Activated CD4-positive, alpha-beta memory T cell treated with anti-CD3 and anti-CD28 coated beads for 36 hours (primary cell): Measurements from ENCODE around the gene SETD7. TPM values are rescaled to one million over a fixed set of nuclear protein-coding genes. Genes with fewer than 3 reads are reported as not detected.
"Not testable (repeated sequence)": the region's sequence is repeated elsewhere in the genome, so short reads cannot be mapped to it uniquely, and the experiment has no call there.

Source experiments
- CTCF ChIA-PET: fragments of 350-600 bp; sonication (Branson Sonifier 250); formaldehyde crosslinking; loops from one replicate; lab custom pipeline; 2021; ENCODE audit warnings: antibody characterized with exemption, inconsistent platforms; lab: Charles Lee
- POLR2A ChIA-PET: fragments of 350-600 bp; sonication (Branson Sonifier 250); formaldehyde crosslinking; loops from one replicate; lab custom pipeline; 2021; ENCODE audit warnings: antibody characterized with exemption; lab: Charles Lee
- DNase-seq: peaks from one replicate; pipeline ENCODE4 v3.0.0-alpha.2; 2020
- H3K27ac Mint-ChIP-seq: one replicate; pipeline ENCODE4 v1.8.0; 2021; ENCODE audit warnings: mixed read lengths
- H3K27me3 Mint-ChIP-seq: one replicate; pipeline ENCODE4 v1.8.0; 2021; ENCODE audit warnings: mixed read lengths
- H3K36me3 Mint-ChIP-seq: one replicate; pipeline ENCODE4 v1.8.0; 2021; ENCODE audit warnings: mixed read lengths
- H3K4me1 Mint-ChIP-seq: one replicate; pipeline ENCODE4 v1.8.0; 2021; ENCODE audit warnings: low read depth, mixed read lengths
- H3K4me3 Mint-ChIP-seq: one replicate; pipeline ENCODE4 v1.8.0; 2021; ENCODE audit warnings: mild to moderate bottlenecking, mixed read lengths
- H3K9me3 Mint-ChIP-seq: one replicate; pipeline ENCODE4 v1.8.0; 2021; ENCODE audit warnings: mixed read lengths
- intact Hi-C: fragments of 100-400 bp; cut with micrococcal nuclease; formaldehyde crosslinking; loops from one replicate; pipeline ENCODE4 v1.15.1; 2023
- total RNA-seq, 2 experiments: library from RNA; stranded (reverse); gene quantifications; one replicate each; pipeline ENCODE4 v1.2.3, GENCODE V29; 2021

The SETD7 gene
- total RNA-seq, 2 experiments from 2014 or later: 15.0 to 16.6 TPM

DNA sequence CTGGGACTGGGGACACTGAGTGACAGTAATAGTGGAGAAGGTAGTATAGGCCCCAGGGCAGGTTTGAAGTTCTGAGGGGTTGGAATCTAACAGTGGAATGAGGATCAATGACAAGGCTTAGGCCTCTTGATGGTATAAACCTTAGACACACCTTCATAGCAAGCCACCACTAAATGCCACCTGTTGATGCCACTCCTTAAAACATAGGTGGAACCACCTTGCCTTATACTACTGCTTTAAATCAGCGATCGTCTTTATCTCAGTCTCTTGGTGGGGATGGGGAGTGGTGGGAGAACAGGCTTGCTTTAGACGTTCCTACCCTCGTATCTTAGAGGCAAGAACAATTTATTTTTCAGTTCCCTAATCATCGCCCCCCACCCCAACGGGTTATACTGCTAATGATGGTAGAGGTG is 100.9 kb downstream of the SETD7 start:
- no peaks in the 10 kb centered on the region for H3K27me3 Mint-ChIP-seq
- H3K27ac Mint-ChIP-seq: no peak overlapping the region
- intact Hi-C loops: loop anchor here (2.0 to 10.0 kb wide), 3 partner anchors 202 to 918 kb away; partner anchors contain the start of gene SCOC
- POLR2A ChIA-PET: no interaction called here
- CTCF ChIA-PET: no interaction called here
- H3K4me3 Mint-ChIP-seq: peak overlapping the region; percentile 95
- no peak for DNase-seq
- H3K9me3 Mint-ChIP-seq: no peaks in the 10 kb centered on the region
- H3K4me1 Mint-ChIP-seq: peaks cover 62% of the 10 kb centered on the region
- H3K36me3 Mint-ChIP-seq: peaks cover 5% of the 10 kb centered on the region

DNA sequence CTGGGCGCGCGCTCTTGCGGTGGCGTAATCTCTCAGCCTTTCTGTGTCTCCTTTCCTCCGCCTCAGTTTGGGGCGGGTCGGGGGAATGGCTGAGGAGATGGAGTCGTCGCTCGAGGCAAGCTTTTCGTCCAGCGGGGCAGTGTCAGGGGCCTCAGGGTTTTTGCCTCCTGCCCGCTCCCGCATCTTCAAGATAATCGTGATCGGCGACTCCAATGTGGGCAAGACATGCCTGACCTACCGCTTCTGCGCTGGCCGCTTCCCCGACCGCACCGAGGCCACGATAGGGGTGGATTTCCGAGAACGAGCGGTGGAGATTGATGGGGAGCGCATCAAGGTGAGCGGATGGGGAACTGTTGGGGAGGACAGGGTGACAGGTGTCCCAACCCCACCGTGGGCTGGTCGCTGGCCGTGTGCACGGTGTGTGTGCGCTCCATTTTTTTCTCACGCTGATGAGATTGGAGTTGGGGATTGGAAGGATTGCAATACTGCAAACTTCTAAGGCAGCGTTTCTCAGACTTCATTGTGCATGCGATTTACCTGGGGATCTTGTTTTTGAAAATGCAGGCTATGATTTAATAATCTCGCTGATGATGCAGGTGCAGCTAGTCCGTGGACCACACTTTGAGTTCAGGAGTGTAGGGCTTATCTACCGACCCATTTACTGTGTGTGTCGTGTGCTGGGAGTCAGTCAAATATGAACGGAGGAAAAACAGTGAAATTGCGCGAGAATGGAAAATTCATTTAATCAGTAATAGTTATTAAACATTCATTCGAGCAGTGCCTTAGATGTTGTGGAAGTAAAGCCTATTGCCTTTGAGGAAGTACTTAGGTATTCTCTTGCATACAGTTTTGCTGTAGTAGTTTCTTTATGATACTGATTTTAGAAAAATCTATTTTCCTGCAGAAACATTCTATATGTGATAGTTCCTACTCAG is 101.6 kb downstream of the SETD7 start, which contains the start of gene RAB33B:
Gene RAB33B (plus strand): TSS at position 11 of the 935 bp plus-strand sequence. CDS start 75 bp downstream, at position 86.
- intact Hi-C loops: loop anchor here (2.0 to 10.0 kb wide), 6 partner anchors 202 to 1212 kb away; partner anchors contain the start of genes ELMOD2, SCOC and SLC7A11
- Mint-ChIP-seq H3K9me3 (no peaks in the 10 kb centered on the region), H3K4me1 (peaks cover 58% of the 10 kb centered on the region), H3K27me3 (no peaks in the 10 kb centered on the region), H3K27ac (peak within 1 kb of the TSS; percentile 97), H3K4me3 (peak within 1 kb of the TSS; percentile 95), H3K36me3 (peaks cover 5% of the 10 kb centered on the region)
- CTCF ChIA-PET: interaction anchor here (1.2 kb wide), 1 partner anchor 40 kb away, joined by 4 read pairs; no protein-coding TSS in a partner anchor
- DNase-seq: no peak
- POLR2A ChIA-PET: interaction anchor here (0.5 to 2.5 kb wide), 3 partner anchors 10 to 145 kb away, joined by 3 to 23 read pairs (median 5); partner anchors contain the start of gene SETD7

DNA sequence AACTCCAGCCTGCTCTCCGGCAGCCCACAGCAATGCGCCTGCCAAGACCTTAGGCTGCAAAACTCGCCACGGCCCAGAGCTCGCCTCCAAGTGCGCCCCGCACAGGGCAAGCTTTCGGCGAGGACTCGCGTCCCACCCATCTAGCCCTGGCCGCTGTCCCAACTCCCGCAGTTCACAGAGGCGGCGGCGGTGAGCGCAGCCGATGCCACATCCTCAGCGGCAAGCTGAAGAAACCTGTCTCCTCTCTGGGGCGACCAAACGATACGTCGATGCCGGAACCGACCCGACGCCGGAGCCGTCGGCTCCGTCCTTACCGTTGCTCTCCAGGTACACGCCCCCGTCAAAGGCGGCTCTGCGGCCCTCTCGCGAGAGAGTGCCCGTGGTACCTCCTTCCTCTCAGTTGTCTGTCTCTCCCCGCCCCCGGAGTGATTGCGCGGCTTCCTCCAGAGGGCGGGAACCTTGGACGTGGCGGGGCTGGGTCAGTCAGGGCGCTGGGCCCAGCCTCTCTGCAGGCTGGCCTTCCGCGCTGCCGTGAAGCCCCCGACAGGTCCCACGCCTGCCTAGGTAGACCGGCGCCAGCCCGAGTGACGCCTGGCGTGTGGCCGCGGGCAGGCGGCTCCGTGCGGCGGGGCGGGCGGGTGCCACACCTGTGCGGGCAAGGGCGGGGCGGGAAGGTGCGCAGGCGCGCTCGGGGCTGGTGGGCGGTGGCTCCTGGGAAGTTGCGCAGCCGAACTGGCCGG is 102.5 kb downstream of the SETD7 start:
- H3K4me1 Mint-ChIP-seq: peaks cover 50% of the 10 kb centered on the region
- H3K27me3 Mint-ChIP-seq: no peaks in the 10 kb centered on the region
- peak overlapping the region; percentile 97 for H3K27ac Mint-ChIP-seq
- H3K9me3 Mint-ChIP-seq: no peaks in the 10 kb centered on the region
- peak overlapping the region; percentile 95 for H3K4me3 Mint-ChIP-seq
- intact Hi-C loops: loop anchor here (1.0 to 10.0 kb wide), 13 partner anchors 37 to 1211 kb away; partner anchors contain the start of genes ELMOD2, NAA15, NOCT and SCOC
- CTCF ChIA-PET: interaction anchor here (0.6 to 1.6 kb wide), 8 partner anchors 9 to 158 kb away, joined by 3 to 7 read pairs (median 4); partner anchors contain the start of gene SETD7
- DNase-seq: peak; percentile 98
- H3K36me3 Mint-ChIP-seq: peaks cover 5% of the 10 kb centered on the region
- POLR2A ChIA-PET: interaction anchor here (0.9 to 2.5 kb wide), 8 partner anchors 9 to 438 kb away, joined by 3 to 23 read pairs (median 3); partner anchors contain the start of genes ELF2, NAA15, NOCT and SETD7

DNA sequence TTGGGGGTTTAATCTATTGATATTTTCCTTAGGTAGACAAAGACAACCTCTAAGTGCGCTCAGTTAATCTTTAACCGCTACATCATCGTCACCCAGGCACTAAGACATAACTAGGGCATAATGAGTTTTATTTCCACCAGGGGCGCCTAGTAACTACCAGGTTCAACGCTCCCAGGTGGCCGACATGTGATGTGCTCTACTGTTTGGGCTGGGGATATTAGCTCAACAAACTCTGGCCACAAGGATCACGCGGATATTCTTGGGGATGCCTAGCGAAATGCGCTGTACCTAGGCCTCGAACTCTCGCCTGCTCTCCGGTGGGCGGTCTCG is 103.0 kb downstream of the SETD7 start:
- Mint-ChIP-seq H3K9me3 (no peaks in the 10 kb centered on the region), H3K36me3 (peaks cover 5% of the 10 kb centered on the region), H3K27me3 (no peaks in the 10 kb centered on the region), H3K27ac (peak overlapping the region; percentile 97), H3K4me1 (peaks cover 45% of the 10 kb centered on the region), H3K4me3 (peak overlapping the region; percentile 95)
- intact Hi-C loops: loop anchor here (1.0 to 10.0 kb wide), 11 partner anchors 37 to 1211 kb away; partner anchors contain the start of genes ELMOD2, NAA15, NOCT and SETD7
- ChIA-PET POLR2A (interaction anchor here (0.9 to 2.5 kb wide), 8 partner anchors 9 to 438 kb away, joined by 3 to 23 read pairs (median 3); partner anchors contain the start of genes ELF2, NAA15, NOCT and SETD7), CTCF (interaction anchor here (0.9 to 1.6 kb wide), 7 partner anchors 9 to 157 kb away, joined by 4 to 7 read pairs (median 5); partner anchors contain the start of gene SETD7)
- DNase-seq: peak; percentile 80

DNA sequence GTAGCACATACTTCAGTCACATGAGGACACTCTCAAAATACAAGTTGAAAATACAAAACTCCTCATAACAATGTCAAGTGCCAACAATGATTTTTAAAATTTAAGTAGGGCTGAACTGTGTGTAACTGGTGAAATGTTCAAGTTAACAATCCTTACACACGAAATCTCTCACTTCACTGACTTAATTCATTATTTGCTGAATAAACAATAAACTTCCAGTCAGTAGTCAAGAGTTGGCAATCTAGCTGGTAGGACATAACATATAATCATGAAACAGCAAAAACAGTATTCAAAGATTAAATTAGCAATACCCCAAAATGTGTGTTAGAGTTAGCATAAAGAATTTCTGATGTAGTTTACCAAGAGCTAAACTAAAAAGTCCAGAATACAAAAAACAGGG is 104.0 kb downstream of the SETD7 start:
- DNase-seq: no peak
- intact Hi-C loops: loop anchor here (5.0 to 10.0 kb wide), 4 partner anchors 403 to 1210 kb away; partner anchors contain the start of genes ELMOD2 and SLC7A11
- POLR2A ChIA-PET: interaction anchor here (2.5 kb wide), 1 partner anchor 104 kb away, joined by 23 read pairs; the partner anchor contains the start of gene SETD7
- CTCF ChIA-PET: interaction anchor here (0.6 to 1.6 kb wide), 3 partner anchors 26 to 321 kb away, joined by 3 to 6 read pairs (median 4); no protein-coding TSS in a partner anchor
- Mint-ChIP-seq H3K9me3 (no peaks in the 10 kb centered on the region), H3K27ac (peak overlapping the region; percentile 97), H3K27me3 (no peaks in the 10 kb centered on the region), H3K4me3 (peak overlapping the region; percentile 95), H3K4me1 (peaks cover 35% of the 10 kb centered on the region), H3K36me3 (peaks cover 5% of the 10 kb centered on the region)

DNA sequence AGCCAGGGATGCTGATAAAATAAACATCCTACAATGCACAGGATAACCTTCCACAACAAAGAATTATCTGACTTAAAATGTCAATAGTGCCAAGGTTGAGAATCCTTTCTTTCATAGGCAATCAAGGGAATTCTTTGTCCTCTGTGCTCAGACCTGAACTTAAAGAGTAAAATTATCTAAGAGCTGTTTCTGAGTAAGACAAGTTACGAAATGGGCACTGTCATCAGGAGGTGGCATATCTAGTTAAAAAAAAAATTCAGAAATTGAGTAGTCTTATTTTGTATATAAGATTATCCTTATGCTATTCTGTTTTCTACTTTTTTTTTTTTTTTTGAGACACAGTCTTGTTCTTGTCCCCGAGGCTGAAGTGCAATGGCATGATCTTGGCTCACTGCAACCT is 105.4 kb downstream of the SETD7 start:
- POLR2A ChIA-PET: no interaction called here
- no peaks in the 10 kb centered on the region for H3K9me3 Mint-ChIP-seq
- peaks cover 5% of the 10 kb centered on the region for H3K36me3 Mint-ChIP-seq
- no peak overlapping the region for H3K4me3 Mint-ChIP-seq
- H3K4me1 Mint-ChIP-seq: peaks cover 24% of the 10 kb centered on the region
- H3K27ac Mint-ChIP-seq: no peak overlapping the region
- CTCF ChIA-PET: no interaction called here
- DNase-seq: no peak
- H3K27me3 Mint-ChIP-seq: no peaks in the 10 kb centered on the region
- intact Hi-C loops: loop anchor here (5.0 to 10.0 kb wide), 4 partner anchors 404 to 1208 kb away; partner anchors contain the start of genes ELMOD2 and SLC7A11

DNA sequence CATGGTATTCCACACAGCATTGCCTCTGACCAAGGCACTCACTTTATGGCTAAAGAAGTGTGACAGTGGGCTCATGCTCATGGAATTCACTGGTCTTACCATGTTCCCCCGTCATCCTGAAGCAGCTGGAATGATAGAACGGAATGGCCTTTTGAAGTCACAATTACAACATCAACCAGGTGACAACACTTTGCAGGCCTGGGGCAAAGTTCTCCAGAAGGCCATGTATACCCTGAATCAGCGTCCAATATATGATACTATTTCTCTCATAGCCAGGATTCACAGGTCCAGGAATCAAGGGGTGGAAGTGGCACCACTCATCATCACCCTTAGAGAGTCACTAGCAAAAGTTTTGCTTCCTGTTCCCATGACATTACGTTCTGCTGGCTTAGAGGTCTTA is 108.9 kb downstream of the SETD7 start:
- intact Hi-C loops: not testable (repeated sequence)

More for the DNA sequence above, 108.9 kb downstream of the SETD7 start:
- H3K36me3 Mint-ChIP-seq, H3K9me3 Mint-ChIP-seq, DNase-seq, H3K4me1 Mint-ChIP-seq, H3K27me3 Mint-ChIP-seq, H3K4me3 Mint-ChIP-seq, POLR2A ChIA-PET, H3K27ac Mint-ChIP-seq, CTCF ChIA-PET: not testable (repeated sequence)

Other genes with a start within 250 kb of the SETD7 start
- gene RAB33B, start 102.1 kb downstream of the SETD7 start, total RNA-seq: 1 to 10 TPM; 5.5 to 5.7 TPM
- gene MGST2, start 109.6 kb upstream of the SETD7 start, total RNA-seq: 10 to 100 TPM in 1 of 2 experiments, 1 to 10 TPM in 1; 8.7 to 10.1 TPM